Measurements from ENCODE around the gene SOX10.
"Not testable (repeated sequence)": the region's sequence is repeated elsewhere in the genome, so short reads cannot be mapped to it uniquely, and the experiment has no call there.

- not testable (repeated sequence) for TF ChIP-seq PKNOX1, SP1, ARNT, TARDBP (IDR thresholded peaks at IDR 0.05)
Observed at GRCh38 chr22:37955825-37956397, 28.4 kb downstream of the SOX10 start.

Measured in HEK293T (cell line).